ENCODE measurements around the gene SLC8A3.

DNA sequence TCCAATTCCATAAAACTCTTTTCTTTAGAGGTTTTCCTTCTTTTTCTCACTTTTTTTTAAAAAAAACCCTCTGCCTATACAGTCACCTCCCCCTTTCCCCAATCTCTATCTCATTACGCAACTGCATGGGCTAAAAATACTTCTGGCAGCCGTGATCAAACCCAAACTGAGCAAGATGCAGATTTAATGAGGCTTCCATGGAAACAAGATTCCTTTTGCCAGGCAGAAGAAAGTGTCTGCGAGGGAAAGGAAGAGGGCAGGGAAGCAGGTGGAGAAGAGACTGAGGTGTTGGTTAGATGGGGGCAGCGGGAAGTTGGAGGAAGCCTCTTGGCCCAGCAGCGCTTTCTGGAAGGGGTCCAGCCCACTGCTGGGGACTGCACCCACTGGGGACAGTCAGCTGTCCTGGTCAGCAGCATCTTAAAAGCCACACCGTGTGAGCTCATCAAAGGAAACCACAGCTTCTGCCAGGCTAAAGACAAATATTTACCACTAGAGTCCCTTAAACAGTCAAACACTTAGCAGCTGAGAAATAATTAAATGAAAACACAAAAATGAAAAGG is 90.4 kb downstream of the SLC8A3 start:
- no peak for TF ChIP-seq EZH2 (IDR thresholded peaks at IDR 0.05; ENCODE audit: insufficient read depth, poor library complexity, severe bottlenecking)
- TF ChIP-seq EZH2phosphoT487 (IDR thresholded peaks at IDR 0.05; ENCODE audit: insufficient read depth, low read depth) = no peak
